GM20000 (cell line): Measurements from ENCODE around the gene PAF1.
"Not testable (repeated sequence)": the region's sequence is repeated elsewhere in the genome, so short reads cannot be mapped to it uniquely, and the experiment has no call there.

ENCODE experiments used
- DNase-seq: peaks from one replicate; pipeline ENCODE4 v3.0.0; 2012; ENCODE audit warnings: low spot score
- TF ChIP-seq, protein P1 (sequence below): IDR thresholded peaks from 2 replicates; pipeline ENCODE4 v1.5.1; 2012; ENCODE audit warnings: mild to moderate bottlenecking, control low read depth; ENCODE audit errors: extremely low read depth, missing control alignments

Gene PAF1

DNA sequence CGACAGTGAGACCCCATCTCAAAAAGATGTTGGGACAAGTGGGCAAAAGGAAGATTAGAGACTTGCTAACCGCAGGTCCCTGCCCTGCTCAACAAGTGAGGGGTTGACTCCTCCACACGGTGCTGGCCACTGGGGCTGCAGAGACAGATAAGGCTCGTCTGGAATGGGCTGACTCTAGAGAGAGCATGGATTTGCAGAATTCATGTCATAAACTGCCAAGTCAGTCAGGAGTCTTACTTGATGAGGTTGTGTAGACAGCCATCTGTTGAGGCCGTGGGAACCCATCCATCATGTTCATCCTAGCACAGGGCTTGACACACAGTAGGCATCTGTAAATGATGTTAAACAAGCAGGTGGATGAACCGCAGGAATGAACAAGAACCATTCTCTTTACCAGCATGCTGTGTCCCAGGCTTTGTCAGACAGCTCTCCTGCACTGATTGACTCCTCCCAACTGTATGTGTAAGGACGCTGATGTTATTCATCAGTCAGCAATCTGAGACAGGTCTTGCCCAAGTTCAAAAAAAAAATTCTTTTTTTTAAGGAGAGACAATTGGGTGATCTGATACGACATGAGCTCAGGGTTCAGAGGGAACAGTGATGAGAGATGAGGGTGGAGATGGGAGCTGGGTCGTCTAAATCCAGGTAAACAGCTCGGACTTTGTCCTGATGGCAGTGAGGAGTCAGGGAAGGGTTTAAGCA is 8.8 kb downstream of the PAF1 start:
- TF ChIP-seq, protein P1, sequence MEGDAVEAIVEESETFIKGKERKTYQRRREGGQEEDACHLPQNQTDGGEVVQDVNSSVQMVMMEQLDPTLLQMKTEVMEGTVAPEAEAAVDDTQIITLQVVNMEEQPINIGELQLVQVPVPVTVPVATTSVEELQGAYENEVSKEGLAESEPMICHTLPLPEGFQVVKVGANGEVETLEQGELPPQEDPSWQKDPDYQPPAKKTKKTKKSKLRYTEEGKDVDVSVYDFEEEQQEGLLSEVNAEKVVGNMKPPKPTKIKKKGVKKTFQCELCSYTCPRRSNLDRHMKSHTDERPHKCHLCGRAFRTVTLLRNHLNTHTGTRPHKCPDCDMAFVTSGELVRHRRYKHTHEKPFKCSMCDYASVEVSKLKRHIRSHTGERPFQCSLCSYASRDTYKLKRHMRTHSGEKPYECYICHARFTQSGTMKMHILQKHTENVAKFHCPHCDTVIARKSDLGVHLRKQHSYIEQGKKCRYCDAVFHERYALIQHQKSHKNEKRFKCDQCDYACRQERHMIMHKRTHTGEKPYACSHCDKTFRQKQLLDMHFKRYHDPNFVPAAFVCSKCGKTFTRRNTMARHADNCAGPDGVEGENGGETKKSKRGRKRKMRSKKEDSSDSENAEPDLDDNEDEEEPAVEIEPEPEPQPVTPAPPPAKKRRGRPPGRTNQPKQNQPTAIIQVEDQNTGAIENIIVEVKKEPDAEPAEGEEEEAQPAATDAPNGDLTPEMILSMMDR: no peak
- no peak for DNase-seq

DNA sequence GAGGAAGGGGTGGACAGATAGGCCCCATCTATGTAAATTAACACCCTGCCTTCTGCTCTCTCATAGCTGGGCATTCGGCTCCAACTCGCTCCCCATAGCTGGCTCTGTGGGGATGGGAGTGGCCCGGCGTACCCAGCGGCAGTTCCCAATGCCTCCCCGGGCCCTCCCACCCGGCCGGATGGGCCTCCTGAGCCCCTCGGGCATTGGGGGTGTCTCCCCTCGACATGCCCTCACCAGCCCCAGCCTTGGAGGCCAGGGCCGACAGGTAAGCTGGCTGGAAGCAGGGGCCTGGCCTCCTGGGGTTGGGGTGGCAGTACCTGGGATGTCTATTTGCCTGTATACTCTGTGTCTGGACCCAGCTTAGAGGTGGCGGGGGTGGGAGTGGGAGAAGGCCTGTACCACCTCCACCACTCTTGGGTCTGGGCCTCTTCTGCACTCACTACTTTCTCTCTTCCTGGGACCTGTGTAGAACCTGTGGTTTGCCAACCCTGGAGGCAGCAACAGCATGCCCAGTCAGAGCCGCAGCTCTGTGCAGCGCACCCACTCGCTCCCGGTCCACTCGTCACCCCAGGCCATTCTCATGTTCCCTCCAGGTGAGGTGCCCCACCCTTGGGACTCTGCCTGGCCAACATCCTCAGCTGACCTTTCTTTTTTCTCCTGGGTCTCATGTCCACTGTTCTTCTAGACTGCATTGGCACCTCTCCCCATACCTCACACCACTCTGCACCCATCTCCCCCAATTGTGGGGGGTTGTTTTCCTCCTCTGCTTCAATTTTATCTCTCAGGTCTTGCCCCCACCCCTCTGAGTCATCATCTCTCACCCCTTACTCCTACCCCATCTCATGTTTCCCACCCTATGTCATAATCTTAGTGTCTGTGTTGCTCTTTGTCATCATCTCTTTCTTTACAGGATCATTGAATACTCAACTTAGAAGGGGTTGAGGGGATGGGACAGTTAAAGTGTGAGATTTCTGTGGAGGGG is 10.1 kb downstream of the PAF1 start:
- TF ChIP-seq, protein P1: no peak

DNA sequence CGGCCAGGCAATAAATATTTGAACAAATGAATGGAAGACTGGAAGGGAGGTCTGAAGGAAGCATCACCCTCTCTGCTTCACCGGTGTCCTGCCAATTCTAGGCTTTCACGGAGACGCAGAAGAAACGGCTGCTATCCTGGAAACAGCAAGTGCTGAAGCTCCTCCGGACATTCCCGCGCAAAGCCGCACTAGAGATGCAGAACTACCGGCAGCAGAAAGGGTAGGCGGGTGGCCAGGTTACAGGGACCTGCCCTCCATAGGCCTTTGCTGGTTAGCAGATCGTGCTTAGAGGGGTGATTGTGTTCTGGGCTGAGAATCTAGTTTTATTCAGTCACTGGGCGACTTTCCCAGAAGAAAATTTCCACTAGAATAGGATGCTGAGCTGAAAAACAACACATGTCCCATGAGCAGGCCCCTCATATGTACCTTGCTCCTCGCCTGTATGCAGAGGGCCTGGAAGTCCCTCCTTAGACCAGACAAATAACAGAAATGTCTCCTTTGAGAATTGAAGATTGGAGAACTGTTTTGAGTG is 11.0 kb downstream of the PAF1 start:
- no peak for DNase-seq
- TF ChIP-seq, protein P1: no peak

More for the DNA sequence above, 10.1 kb downstream of the PAF1 start:
- no peak for DNase-seq

DNA sequence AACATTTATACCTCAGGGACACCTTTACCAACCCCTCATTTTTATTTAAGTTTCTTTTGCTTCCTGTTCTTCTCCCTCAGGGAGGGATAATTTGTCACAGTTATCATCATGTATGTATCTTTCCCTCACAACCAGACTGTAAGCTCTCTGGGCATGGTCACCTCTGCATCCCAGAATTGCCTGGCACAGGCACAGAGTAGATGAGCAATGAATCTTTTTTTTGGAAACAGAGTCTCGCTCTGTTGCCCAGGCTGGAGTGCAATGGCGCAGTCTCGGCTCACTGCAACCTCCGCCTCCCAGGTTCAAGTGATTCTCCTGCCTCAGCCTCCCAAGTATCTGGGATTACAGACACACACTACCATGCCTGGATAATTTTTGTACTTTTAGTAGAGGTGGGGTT is 11.5 kb downstream of the PAF1 start:
- not testable (repeated sequence) for DNase-seq

DNA sequence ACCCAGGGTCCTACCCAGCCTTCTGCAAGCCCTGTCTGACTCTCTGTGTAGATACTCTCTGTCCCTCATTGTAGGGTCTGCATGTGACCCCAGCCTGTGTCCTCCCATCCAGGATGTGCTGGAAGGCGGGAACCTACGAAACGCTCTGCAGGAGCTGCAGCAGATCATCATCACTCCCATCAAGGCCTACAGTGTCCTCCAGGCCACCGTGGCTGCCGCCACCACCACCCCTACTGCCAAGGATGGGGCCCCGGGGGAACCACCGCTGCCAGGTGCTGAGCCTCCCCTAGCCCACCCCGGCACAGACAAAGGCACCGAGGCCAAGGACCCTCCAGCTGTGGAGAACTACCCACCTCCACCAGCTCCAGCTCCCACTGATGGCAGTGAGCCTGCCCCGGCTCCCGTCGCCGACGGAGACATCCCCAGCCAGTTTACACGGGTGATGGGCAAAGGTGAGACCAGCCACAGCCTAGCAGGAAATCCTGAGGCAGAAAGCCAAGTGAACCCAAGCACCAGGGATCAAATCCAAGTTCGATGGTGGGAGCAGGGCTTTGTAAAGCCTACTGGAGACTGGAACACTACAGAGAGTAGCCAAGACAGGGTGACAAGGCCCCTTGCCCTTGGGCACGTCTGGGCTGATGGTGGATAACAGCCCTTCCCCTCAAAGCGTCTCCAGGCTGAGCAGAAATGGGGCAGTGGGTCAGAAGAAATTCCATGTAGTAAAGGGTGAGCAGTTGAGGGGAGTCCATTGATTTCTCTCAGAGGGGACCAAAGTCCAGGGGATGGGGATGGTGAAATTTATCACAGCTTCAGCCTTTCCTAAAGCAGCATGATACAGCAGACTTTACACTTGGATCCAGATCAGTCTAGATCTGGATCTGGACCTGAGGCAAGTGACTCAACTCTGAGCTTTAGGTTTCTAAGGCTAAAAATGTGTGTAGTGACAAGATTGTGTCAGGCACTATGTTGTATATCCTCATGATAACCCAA is 13.2 kb downstream of the PAF1 start:
- TF ChIP-seq, protein P1: no peak
- no peak for DNase-seq

DNA sequence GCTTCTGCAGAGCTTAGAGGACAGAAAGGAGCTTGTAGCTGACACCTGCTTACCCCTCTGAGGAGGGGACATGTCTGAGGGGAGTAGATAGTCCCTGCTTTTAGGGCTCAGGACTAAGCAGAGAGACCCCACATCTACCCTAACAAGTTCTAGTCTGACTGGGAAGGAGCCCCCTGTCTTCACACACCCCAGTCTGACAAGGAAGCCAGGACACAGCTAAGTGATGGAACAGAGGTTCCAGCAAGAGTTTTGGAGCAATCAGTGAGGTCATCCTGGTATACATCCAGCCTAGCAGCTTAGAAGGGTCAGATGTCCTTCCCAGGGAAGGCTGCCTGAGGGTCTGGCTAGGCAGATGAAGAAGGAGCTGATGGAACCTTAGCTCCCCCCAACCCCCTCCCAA is 15.0 kb downstream of the PAF1 start:
- no peak for DNase-seq
- TF ChIP-seq, protein P1: no peak

DNA sequence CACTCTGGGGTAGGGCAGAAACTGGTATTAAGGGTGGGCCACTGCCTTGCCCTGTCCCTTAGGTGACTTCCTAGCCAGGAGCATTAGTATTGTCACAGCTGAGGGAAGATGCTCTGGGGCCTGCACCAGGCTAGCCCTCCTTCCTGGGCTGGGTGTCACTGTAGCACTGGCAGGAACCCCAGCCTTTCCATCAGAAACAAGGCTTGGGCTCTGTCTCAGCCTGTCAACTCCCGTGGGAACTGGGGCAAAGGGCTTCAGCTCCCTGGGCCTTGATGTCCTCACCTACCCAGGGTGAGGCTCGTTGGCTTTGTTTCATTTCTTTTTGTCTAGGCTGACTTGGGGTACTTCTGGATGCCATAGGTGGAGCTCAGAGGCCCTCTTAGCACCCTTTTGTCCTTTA is 18.0 kb downstream of the PAF1 start:
- TF ChIP-seq, protein P1: no peak
- DNase-seq: no peak
